Upper lobe of left lung (tissue), 4 donors: ENCODE results near the gene MVK.

Source experiments
- POLR2A ChIP-seq, 4 donors: fragments of 450-650 bp; IDR thresholded peaks; one replicate each; pipeline ENCODE4 v1.5.1; 2016 to 2017; ENCODE audit warnings: antibody characterized with exemption in 4 of 4, mild to moderate bottlenecking in 2 of 4
- TF ChIP-seq, protein P1 (sequence below), 6 experiments: fragments of 450-650 bp in 4 of 6; fragments of 200-600 bp in 2 of 6; sonication (generic) in 2 of 6; IDR thresholded peaks; one replicate each; pipeline ENCODE4 v1.5.1; 2016 to 2019; ENCODE audit warnings: antibody characterized with exemption in 6 of 6

DNA sequence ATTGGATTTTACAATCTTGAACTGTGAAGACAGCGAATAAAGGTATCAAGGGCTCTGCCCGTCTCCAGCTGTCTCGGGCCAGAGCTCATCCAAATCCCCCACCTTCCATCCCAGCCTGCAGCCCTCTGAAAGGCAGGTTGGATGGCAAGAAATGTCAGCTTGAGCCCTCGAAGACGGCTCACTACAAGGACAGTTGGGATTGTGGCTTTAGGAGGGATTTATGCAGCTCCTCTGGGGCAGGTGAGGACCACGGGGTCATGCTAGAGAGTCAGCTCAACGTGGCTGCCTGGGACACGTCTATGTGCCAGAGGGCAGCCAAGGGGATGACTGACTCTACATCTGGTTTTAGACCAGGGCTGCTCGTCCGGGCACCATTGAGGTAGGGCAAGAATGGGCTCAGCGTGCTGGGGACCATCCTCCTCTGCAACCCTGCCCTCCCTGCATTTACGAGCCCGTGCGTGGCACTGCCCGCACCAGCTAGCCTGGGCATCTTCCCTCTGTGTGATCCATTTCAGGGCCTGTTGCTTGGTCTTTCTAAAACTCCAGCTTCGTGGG, 16.2 kb downstream of the MVK start:
- TF ChIP-seq POLR2A (IDR thresholded peaks at IDR 0.05) = no peak
- TF ChIP-seq, protein P1, sequence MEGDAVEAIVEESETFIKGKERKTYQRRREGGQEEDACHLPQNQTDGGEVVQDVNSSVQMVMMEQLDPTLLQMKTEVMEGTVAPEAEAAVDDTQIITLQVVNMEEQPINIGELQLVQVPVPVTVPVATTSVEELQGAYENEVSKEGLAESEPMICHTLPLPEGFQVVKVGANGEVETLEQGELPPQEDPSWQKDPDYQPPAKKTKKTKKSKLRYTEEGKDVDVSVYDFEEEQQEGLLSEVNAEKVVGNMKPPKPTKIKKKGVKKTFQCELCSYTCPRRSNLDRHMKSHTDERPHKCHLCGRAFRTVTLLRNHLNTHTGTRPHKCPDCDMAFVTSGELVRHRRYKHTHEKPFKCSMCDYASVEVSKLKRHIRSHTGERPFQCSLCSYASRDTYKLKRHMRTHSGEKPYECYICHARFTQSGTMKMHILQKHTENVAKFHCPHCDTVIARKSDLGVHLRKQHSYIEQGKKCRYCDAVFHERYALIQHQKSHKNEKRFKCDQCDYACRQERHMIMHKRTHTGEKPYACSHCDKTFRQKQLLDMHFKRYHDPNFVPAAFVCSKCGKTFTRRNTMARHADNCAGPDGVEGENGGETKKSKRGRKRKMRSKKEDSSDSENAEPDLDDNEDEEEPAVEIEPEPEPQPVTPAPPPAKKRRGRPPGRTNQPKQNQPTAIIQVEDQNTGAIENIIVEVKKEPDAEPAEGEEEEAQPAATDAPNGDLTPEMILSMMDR (IDR thresholded peaks at IDR 0.05) = no peak
